ENCODE results near the gene SNX9. TPM values are rescaled to one million over a fixed set of nuclear protein-coding genes. Genes with fewer than 3 reads are reported as not detected.

Gene SNX9
- total RNA-seq, 2 donors from 2014 or later, result 37.3 to 81.7 TPM

DNA sequence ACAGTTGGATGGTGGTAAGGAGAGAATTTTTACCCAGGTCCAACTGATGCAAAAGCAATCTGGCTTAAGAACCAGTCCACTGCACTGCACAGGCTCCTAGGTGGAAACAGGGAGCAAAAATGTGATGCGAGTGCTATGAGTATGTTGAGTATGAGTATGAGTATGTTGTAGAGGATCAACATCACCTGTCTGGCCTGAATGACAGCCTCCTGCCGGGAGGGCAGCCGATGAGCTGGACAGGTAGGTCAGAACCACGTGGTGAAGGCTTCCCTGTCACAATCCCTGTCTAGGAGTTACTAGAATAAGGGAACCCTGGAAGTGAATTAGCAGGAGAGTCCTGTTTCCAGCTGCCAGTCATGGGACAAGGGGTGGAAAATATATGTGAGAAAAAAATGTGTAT lies 44.3 kb upstream of the SNX9 start:
- Histone ChIP-seq H3K9ac (ENCODE audit: low read depth in 2 of 2, low read length in 2 of 2) (no peak overlapping the region), H3K4me3 (no peak overlapping the region), H3K9me3 (no peaks in the 10 kb centered on the region), H3K4me1 (no peaks in the 10 kb centered on the region), H3K27ac (no peak overlapping the region), H3K36me3 (no peaks in the 10 kb centered on the region), H3K27me3 (no peaks in the 10 kb centered on the region)
- TF ChIP-seq, protein P1, sequence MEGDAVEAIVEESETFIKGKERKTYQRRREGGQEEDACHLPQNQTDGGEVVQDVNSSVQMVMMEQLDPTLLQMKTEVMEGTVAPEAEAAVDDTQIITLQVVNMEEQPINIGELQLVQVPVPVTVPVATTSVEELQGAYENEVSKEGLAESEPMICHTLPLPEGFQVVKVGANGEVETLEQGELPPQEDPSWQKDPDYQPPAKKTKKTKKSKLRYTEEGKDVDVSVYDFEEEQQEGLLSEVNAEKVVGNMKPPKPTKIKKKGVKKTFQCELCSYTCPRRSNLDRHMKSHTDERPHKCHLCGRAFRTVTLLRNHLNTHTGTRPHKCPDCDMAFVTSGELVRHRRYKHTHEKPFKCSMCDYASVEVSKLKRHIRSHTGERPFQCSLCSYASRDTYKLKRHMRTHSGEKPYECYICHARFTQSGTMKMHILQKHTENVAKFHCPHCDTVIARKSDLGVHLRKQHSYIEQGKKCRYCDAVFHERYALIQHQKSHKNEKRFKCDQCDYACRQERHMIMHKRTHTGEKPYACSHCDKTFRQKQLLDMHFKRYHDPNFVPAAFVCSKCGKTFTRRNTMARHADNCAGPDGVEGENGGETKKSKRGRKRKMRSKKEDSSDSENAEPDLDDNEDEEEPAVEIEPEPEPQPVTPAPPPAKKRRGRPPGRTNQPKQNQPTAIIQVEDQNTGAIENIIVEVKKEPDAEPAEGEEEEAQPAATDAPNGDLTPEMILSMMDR (IDR thresholded peaks at IDR 0.05), result no peak
- DNase-seq, result no peak
- intact Hi-C loops (cut with DNase I), result no loop called here

DNA sequence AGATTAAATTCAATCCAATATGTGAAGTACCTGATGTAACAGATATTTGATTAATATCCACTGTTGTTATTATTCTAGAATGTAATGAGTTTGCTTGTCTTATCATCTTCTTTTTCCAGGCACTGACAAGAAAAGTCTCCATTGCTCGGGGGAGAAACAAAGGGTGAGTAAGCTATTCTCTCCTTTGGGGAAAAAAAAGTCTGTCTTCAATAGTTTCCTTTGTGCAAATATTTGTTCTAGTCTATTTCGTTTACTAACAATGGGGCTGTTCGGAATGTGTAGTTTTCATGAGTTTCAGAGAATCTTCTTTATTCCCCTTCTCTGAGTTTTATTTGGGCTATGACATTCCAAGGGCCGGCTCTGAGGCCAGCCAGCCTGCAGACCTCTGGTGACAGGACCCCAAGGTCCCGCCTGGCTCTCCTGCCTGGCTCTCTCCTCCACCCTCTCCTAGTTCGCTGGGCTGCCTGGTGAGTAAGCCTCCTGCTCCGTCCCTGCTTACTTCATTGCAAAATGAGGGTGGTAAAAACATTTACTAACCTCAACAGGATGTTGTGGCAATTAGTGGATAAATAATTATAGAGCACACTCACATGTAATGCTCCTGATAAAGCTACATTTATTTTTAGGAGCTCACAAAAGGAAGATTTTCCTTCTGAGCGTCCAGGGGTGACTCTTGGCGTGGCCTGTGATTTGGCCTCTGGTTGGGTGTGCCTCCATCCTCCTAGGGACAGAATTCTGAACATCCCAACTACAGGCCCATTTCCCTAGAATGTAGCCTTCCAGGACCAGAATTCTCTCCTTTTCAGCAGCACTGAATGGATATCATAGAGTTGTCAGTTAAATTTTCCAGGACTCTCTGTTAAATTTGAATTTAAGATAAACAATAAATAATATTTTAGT lies 43.1 kb upstream of the SNX9 start:
- no peak for DNase-seq
- Histone ChIP-seq H3K4me1 (no peaks in the 10 kb centered on the region), H3K36me3 (no peaks in the 10 kb centered on the region), H3K27me3 (no peaks in the 10 kb centered on the region), H3K9me3 (no peaks in the 10 kb centered on the region), H3K9ac (ENCODE audit: low read depth in 2 of 2, low read length in 2 of 2) (no peak overlapping the region), H3K4me3 (no peak overlapping the region), H3K27ac (no peak overlapping the region)
- TF ChIP-seq, protein P1 (IDR thresholded peaks at IDR 0.05), result no peak
- intact Hi-C loops (cut with DNase I), result no loop called here

DNA sequence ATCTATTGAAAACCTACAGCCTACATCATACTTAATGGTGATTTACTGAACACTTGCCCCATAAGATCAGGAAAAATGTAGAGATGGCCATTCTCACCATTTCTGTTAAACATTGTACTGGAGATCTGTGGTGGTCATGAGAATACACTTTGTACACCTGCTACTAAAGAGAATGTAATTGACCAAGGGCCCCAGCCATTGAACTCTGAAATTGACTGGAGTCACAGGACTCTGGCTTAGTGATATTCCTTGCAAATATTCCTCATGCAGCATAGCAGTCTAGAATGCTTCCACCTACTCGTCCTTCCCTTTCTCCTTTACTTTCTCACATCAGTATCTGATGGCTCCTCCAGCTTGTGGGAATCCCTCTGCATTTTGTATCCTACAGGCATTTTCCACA lies 37.4 kb upstream of the SNX9 start:
- DNase-seq, result no peak

DNA sequence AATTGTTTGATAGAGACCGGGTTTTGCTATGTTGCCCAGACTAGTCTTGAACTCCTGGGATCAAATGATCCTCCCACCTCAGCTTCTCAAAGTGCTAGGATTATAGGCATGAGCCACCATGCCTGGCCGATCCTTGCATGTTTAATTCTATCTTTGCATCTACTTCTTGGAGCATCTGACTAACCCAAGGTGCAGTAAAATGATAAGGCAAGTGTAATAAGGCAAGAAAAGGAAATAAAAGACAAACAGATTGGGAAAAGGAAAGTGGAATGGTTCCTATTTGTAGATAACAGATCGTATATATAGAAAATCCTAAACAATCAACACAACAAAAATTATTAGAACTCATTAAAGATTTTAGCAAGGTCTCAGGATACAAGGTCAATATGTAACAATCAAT lies 36.8 kb upstream of the SNX9 start:
- Histone ChIP-seq H3K27ac (no peak overlapping the region), H3K9ac (ENCODE audit: low read depth in 2 of 2, low read length in 2 of 2) (no peak overlapping the region), H3K4me3 (no peak overlapping the region), H3K27me3 (no peaks in the 10 kb centered on the region), H3K9me3 (no peaks in the 10 kb centered on the region), H3K4me1 (no peaks in the 10 kb centered on the region), H3K36me3 (no peaks in the 10 kb centered on the region)
- TF ChIP-seq, protein P1 (IDR thresholded peaks at IDR 0.05), result no peak
- intact Hi-C loops (cut with DNase I), result no loop called here
- no peak for DNase-seq

More for the DNA sequence above, 37.4 kb upstream of the SNX9 start:
- TF ChIP-seq, protein P1 (IDR thresholded peaks at IDR 0.05), result no peak
- Histone ChIP-seq H3K27me3 (no peaks in the 10 kb centered on the region), H3K4me3 (no peak overlapping the region), H3K4me1 (no peaks in the 10 kb centered on the region), H3K27ac (no peak overlapping the region), H3K9ac (ENCODE audit: low read depth in 2 of 2, low read length in 2 of 2) (no peak overlapping the region), H3K9me3 (no peaks in the 10 kb centered on the region), H3K36me3 (no peaks in the 10 kb centered on the region)
- intact Hi-C loops (cut with DNase I), result no loop called here

DNA sequence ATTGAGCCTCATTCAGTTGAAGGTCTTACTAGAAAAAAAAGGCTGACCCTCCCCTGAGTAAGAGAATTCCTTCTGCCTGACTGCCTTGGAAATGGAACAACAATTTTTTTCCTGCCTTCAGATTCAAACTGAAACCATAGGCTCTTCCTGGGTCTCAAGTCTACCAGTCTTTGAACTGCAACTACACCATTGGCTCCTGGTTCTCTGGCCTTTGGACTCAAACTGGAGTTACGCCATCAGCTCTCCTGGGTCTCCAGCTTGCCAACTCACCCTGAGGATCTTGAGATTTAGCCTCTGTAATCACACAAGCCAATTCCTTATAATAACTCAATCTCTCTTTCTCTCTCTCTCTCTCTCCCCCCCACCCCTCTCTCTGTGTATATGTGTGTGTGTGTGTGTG lies 36.0 kb upstream of the SNX9 start:
- TF ChIP-seq, protein P1 (IDR thresholded peaks at IDR 0.05), result no peak
- Histone ChIP-seq H3K4me1 (no peaks in the 10 kb centered on the region), H3K4me3 (no peak overlapping the region), H3K36me3 (no peaks in the 10 kb centered on the region), H3K27ac (no peak overlapping the region), H3K9me3 (no peaks in the 10 kb centered on the region), H3K27me3 (no peaks in the 10 kb centered on the region), H3K9ac (ENCODE audit: low read depth in 2 of 2, low read length in 2 of 2) (no peak overlapping the region)
- intact Hi-C loops (cut with DNase I), result no loop called here
- peak; percentile 80 for DNase-seq
